A549 (cell line): Measurements from ENCODE around the gene DOK7. TPM values are rescaled to one million over a fixed set of nuclear protein-coding genes. Genes with fewer than 3 reads are reported as not detected.

Experiments
- ATAC-seq, 2 experiments: fragments of 200-7000 bp in 1 of 2; fragments of >200 bp in 1 of 2; cut with Nextera tagmentation in 1 of 2; cut with Tn5 transposase in 1 of 2; 3 replicates each; pipeline versions ENCODE4 v1.8.0 to v1.9.1; 2018 to 2020; ENCODE audit warnings: mild to moderate bottlenecking in 1 of 2, moderate library complexity in 1 of 2
- CTCF ChIA-PET: fragments of 300-600 bp; sonication (Branson Sonifier 250); formaldehyde crosslinking; extraction: SDS; loops from one replicate; lab custom pipeline; 2021; ENCODE audit warnings: antibody characterized with exemption, inconsistent platforms; lab: Yijun Ruan, JAX
- POLR2A ChIA-PET: fragments of 350-600 bp; formaldehyde crosslinking; extraction: SDS; loops from one replicate; lab custom pipeline; 2021; ENCODE audit warnings: antibody characterized with exemption, inconsistent platforms; lab: Yijun Ruan, JAX
- DNase-seq, 2 experiments: peaks; one replicate each; pipeline versions ENCODE4 v3.0.0 to v3.0.0-alpha.2; 2011 to 2016; ENCODE audit warnings: low read depth in 1 of 2, low spot score in 1 of 2
- FAIRE-seq: peaks from 2 replicates; lab custom pipeline; 2011; peaks lifted over from hg19 to GRCh38; lab: Jason Lieb, UNC
- H3K27ac ChIP-seq, 2 experiments: fragments of >200 bp; sonication (Bioruptor Twin); formaldehyde crosslinking; 3 replicates each; pipeline ENCODE4 v1.5.1; 2016 to 2017
- H3K4me1 ChIP-seq: fragments of >200 bp; sonication (Bioruptor Twin); formaldehyde crosslinking; 3 replicates; pipeline ENCODE4 v1.6.1; 2016
- H3K4me2 ChIP-seq: fragments of >200 bp; sonication (Bioruptor Twin); formaldehyde crosslinking; 3 replicates; pipeline ENCODE4 v1.6.1; 2016
- H3K4me3 ChIP-seq: fragments of >200 bp; sonication (Bioruptor Twin); formaldehyde crosslinking; 3 replicates; pipeline ENCODE4 v1.5.1; 2016
- H3K9me3 ChIP-seq: fragments of >200 bp; sonication (Bioruptor Twin); formaldehyde crosslinking; 3 replicates; pipeline ENCODE4 v1.6.1; 2016
- BHLHE40 ChIP-seq: IDR thresholded peaks from 2 replicates; pipeline ENCODE4 v1.6.1; 2012; ENCODE audit warnings: low read depth, low read length, inconsistent platforms
- CBX2 ChIP-seq: fragments of 200-600 bp; sonication (generic); IDR thresholded peaks from 2 replicates; pipeline ENCODE4 v1.6.1; 2016; ENCODE audit warnings: low read depth, mild to moderate bottlenecking, borderline replicate concordance
- CBX8 ChIP-seq: fragments of 200-600 bp; sonication (generic); IDR thresholded peaks from 2 replicates; pipeline ENCODE4 v1.6.1; 2016
- CHD2 ChIP-seq: fragments of 150-350 bp; IDR thresholded peaks from 2 replicates; pipeline ENCODE4 v1.6.1; 2014; ENCODE audit warnings: low read length; ENCODE audit not compliant: partially characterized antibody
- EP300 ChIP-seq, 2 experiments: fragments of >200 bp; sonication (Bioruptor Twin); formaldehyde crosslinking; IDR thresholded peaks; 2 replicates in 1 of 2; 3 replicates in 1 of 2; pipeline ENCODE4 v1.6.1; 2016 to 2017
- FOSL2 ChIP-seq, 2 experiments: fragments of 450-650 bp in 1 of 2; fragments of >200 bp in 1 of 2; sonication (Bioruptor Twin) in 1 of 2; formaldehyde crosslinking; IDR thresholded peaks; 2 replicates each; pipeline versions ENCODE4 v1.5.0 to v1.6.1; 2016 to 2020; ENCODE audit warnings: mild to moderate bottlenecking in 1 of 2, moderate library complexity in 1 of 2
- FOXS1 ChIP-seq: fragments of 250-450 bp; sonication (Bioruptor Pico); IDR thresholded peaks from 2 replicates; pipeline ENCODE4 v1.5.0; 2020; ENCODE audit warnings: mild to moderate bottlenecking, moderate library complexity
- HOXA7 ChIP-seq: fragments of 250-450 bp; sonication (Bioruptor Pico); IDR thresholded peaks from 2 replicates; pipeline ENCODE4 v1.5.0; 2020; ENCODE audit warnings: mild to moderate bottlenecking, moderate library complexity
- HOXB13 ChIP-seq: fragments of 250-450 bp; sonication (Bioruptor Pico); IDR thresholded peaks from 2 replicates; pipeline ENCODE4 v1.5.0; 2020; ENCODE audit warnings: low read depth, mild to moderate bottlenecking, moderate library complexity
- KDM1A ChIP-seq: fragments of 200-600 bp; sonication (generic); IDR thresholded peaks from 2 replicates; pipeline ENCODE4 v1.6.1; 2016; ENCODE audit warnings: low read depth, mild to moderate bottlenecking
- NFE2L2 ChIP-seq: fragments of 150-350 bp; conservative IDR thresholded peaks from 2 replicates; pipeline ENCODE4 v1.6.1; 2014; ENCODE audit warnings: low read length
- NPAS2 ChIP-seq: fragments of 250-450 bp; sonication (Bioruptor Pico); IDR thresholded peaks from 2 replicates; pipeline ENCODE4 v1.8.0; 2022; ENCODE audit warnings: mild to moderate bottlenecking, moderate library complexity, borderline replicate concordance
- POLR2A ChIP-seq: IDR thresholded peaks from 2 replicates; pipeline ENCODE4 v1.6.1; 2012; ENCODE audit warnings: mild to moderate bottlenecking, low read length
- RARB ChIP-seq: fragments of 250-450 bp; sonication (Bioruptor Pico); IDR thresholded peaks from 2 replicates; pipeline ENCODE4 v1.8.0; 2021; ENCODE audit warnings: mild to moderate bottlenecking, moderate library complexity
- RFX5 ChIP-seq: fragments of 450-650 bp; IDR thresholded peaks from 2 replicates; pipeline ENCODE4 v1.7.1; 2014; ENCODE audit warnings: antibody characterized with exemption, mild to moderate bottlenecking, moderate library complexity
- RNF2 ChIP-seq: fragments of 200-600 bp; sonication (generic); IDR thresholded peaks from 2 replicates; pipeline ENCODE4 v1.6.1; 2016; ENCODE audit warnings: low read depth, mild to moderate bottlenecking, antibody characterized with exemption, moderate library complexity, borderline replicate concordance
- SMC3 ChIP-seq: fragments of >200 bp; sonication (Bioruptor Twin); formaldehyde crosslinking; IDR thresholded peaks from 3 replicates; pipeline ENCODE4 v1.6.1; 2018; ENCODE audit warnings: inconsistent platforms
- SREBF2 ChIP-seq: fragments of 450-650 bp; IDR thresholded peaks from 2 replicates; pipeline ENCODE4 v1.6.1; 2014; ENCODE audit warnings: mild to moderate bottlenecking, moderate library complexity
- TP53 ChIP-seq: fragments of 250-450 bp; sonication (Bioruptor Pico); IDR thresholded peaks from 2 replicates; pipeline ENCODE4 v1.5.0; 2021; ENCODE audit warnings: mild to moderate bottlenecking, moderate library complexity
- ZFP36 ChIP-seq: fragments of 450-650 bp; IDR thresholded peaks from 2 replicates; pipeline ENCODE4 v1.6.1; 2014; ENCODE audit warnings: borderline replicate concordance; ENCODE audit not compliant: partially characterized antibody
- ZSCAN20 ChIP-seq: fragments of 250-450 bp; sonication (Bioruptor Pico); IDR thresholded peaks from 2 replicates; pipeline ENCODE4 v1.8.0; 2022; ENCODE audit warnings: mild to moderate bottlenecking, moderate library complexity
- WGBS: methylation state at CpG from one replicate; pipeline ENCODE4 v1.1.6; 2017; ENCODE audit errors: missing lambda C conversion rate; 5-methylcytosine and 5-hydroxymethylcytosine counted together
- polyA plus RNA-seq, 4 experiments: library from polyadenylated mRNA; depleted of rRNA in 3 of 4; stranded (reverse); fragments of >200 nt; fragmentation: RNase III in 1 of 4; extraction: RNeasy Plus Mini Kit Qiagen cat#74134 plus additional on column Dnase treatment in 1 of 4; gene quantifications; 2 replicates in 3 of 4; 3 replicates in 1 of 4; pipeline ENCODE4 v1.2.3, GENCODE V29; 2011 to 2017
- TF ChIP-seq, protein P1 (sequence below): fragments of >200 bp; sonication (Bioruptor Twin); formaldehyde crosslinking; IDR thresholded peaks from 3 replicates; pipeline ENCODE4 v1.6.1; 2016
- TF ChIP-seq, protein P2 (sequence below): IDR thresholded peaks from 2 replicates; pipeline ENCODE4 v1.6.1; 2012
- TF ChIP-seq, protein P3 (sequence below): fragments of 150-350 bp; IDR thresholded peaks from 2 replicates; pipeline ENCODE4 v1.6.1; 2014; ENCODE audit warnings: low read depth, mild to moderate bottlenecking, low read length
- TF ChIP-seq, protein P4 (sequence below): fragments of 200-600 bp; sonication (generic); IDR thresholded peaks from 2 replicates; pipeline ENCODE4 v1.6.1; 2016; ENCODE audit warnings: antibody characterized with exemption, mild to moderate bottlenecking, moderate library complexity
- TF ChIP-seq, protein P5 (sequence below): fragments of >200 bp; sonication (Bioruptor Twin); formaldehyde crosslinking; IDR thresholded peaks from 2 replicates; pipeline ENCODE4 v1.6.1; 2016

Gene DOK7
- polyA plus RNA-seq, 2 of the 4 experiments (the other 2 are of a cell fraction): 0.17 to 0.21 TPM

DNA sequence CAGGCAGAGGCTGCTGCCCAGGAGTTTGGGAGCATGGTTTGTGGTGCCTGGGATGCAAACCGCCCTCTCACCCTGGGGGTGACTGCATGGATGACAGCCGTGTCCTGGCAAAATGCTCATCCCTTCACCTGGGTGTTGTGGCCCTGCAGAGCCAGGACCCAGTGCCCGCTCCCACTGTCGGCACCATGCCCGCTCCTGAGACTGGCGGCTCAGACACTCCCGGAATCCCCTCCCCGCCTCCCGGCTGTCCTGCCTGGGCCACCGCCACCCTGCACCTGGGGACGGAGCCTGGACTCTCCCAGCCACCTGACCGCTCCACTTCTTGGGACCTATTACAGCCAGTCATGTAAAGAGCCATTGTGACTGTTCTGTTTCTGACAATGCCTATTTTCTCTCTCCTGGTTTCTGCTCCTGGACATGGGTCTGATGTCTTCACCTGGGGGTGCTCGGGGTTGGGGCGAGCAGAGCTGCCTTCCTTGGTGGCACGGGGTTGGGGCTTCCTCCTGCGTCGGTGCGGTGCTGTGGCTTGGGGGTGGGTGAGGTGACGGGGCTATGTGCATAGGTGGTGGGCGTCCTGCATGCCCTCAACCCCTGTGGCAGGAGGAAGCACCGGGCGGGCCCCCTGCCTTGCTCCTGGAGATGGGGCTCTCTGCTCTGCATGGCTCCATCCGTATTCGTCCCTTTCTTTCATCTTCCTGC is 38.2 kb downstream of the DOK7 start:
- ATAC-seq (no peak), DNase-seq (no peak), FAIRE-seq (no peak)
- H3K4me2 ChIP-seq: no peak overlapping the region
- no peaks in the 10 kb centered on the region for H3K4me1 ChIP-seq
- ChIA-PET CTCF (interaction anchor here (2.0 to 5.2 kb wide), 2 partner anchors 14 to 21 kb away, joined by 8 to 25 read pairs; no protein-coding TSS in a partner anchor), POLR2A (no interaction called here)
- no peak overlapping the region for H3K4me3 ChIP-seq
- H3K27ac ChIP-seq: no peak overlapping the region
- WGBS: 94% methylated on average over 17 of the region's 24 CpGs
- TF ChIP-seq, protein P1, sequence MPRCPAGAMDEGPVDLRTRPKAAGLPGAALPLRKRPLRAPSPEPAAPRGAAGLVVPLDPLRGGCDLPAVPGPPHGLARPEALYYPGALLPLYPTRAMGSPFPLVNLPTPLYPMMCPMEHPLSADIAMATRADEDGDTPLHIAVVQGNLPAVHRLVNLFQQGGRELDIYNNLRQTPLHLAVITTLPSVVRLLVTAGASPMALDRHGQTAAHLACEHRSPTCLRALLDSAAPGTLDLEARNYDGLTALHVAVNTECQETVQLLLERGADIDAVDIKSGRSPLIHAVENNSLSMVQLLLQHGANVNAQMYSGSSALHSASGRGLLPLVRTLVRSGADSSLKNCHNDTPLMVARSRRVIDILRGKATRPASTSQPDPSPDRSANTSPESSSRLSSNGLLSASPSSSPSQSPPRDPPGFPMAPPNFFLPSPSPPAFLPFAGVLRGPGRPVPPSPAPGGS: no peak
- TF ChIP-seq BHLHE40 (no peak), KDM1A (no peak), TP53 (CRISPR knock-in tag) (no peak), CBX8 (no peak), SREBF2 (no peak), RARB (CRISPR knock-in tag) (no peak), POLR2A (no peak)
- TF ChIP-seq, protein P2, sequence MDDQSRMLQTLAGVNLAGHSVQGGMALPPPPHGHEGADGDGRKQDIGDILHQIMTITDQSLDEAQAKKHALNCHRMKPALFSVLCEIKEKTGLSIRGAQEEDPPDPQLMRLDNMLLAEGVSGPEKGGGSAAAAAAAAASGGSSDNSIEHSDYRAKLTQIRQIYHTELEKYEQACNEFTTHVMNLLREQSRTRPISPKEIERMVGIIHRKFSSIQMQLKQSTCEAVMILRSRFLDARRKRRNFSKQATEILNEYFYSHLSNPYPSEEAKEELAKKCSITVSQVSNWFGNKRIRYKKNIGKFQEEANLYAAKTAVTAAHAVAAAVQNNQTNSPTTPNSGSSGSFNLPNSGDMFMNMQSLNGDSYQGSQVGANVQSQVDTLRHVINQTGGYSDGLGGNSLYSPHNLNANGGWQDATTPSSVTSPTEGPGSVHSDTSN: no peak
- TF ChIP-seq, protein P3, sequence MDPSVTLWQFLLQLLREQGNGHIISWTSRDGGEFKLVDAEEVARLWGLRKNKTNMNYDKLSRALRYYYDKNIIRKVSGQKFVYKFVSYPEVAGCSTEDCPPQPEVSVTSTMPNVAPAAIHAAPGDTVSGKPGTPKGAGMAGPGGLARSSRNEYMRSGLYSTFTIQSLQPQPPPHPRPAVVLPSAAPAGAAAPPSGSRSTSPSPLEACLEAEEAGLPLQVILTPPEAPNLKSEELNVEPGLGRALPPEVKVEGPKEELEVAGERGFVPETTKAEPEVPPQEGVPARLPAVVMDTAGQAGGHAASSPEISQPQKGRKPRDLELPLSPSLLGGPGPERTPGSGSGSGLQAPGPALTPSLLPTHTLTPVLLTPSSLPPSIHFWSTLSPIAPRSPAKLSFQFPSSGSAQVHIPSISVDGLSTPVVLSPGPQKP: no peak
- no peaks in the 10 kb centered on the region for H3K9me3 ChIP-seq

DNA sequence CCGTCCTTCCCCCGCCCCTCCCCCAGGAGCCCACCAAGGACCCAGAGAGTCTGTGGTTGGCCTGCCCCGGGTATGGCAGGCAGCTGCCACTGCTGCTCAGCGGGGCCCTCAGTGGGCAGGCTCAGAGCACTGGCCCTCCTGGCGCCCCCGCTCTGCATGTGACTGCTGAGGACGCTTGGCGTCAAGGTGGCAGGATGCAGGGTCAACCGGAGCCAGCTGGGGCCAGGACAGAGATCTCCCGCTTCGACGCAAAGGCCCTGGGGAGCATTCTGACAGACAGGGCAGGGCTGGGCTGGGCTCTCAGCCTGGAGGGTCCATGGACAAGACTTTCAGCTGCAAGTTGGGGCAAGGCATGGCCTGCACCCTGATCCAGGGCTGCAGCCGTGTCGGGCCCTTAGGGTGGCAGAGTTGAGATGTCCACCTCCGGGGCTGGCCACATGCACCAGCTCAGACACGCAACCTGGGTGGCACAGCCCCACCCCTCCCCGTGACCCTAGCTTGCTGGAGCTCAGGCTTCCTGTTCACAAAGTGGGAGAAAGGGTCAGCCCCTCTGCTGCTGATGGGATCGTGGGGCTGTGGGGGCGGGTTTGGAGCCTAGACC is 38.8 kb downstream of the DOK7 start:
- ChIA-PET POLR2A (no interaction called here), CTCF (interaction anchor here (2.0 to 5.2 kb wide), 2 partner anchors 13 to 21 kb away, joined by 8 to 25 read pairs; no protein-coding TSS in a partner anchor)
- DNase-seq (no peak), FAIRE-seq (no peak), ATAC-seq (no peak)
- TF ChIP-seq NPAS2 (CRISPR knock-in tag): no peak
- no peak for TF ChIP-seq RFX5
- TF ChIP-seq SMC3: no peak
- no peak for TF ChIP-seq HOXB13 (CRISPR knock-in tag)
- TF ChIP-seq, protein P3: no peak
- TF ChIP-seq CHD2: no peak
- TF ChIP-seq RARB (CRISPR knock-in tag): no peak
- no peak for TF ChIP-seq NFE2L2
- no peak for TF ChIP-seq CBX2
- no peak for TF ChIP-seq FOSL2 (IDR thresholded peaks at IDR 0.05)
- TF ChIP-seq FOSL2 (CRISPR knock-in tag; IDR thresholded peaks at IDR 0.05): no peak
- no peak for TF ChIP-seq FOXS1 (CRISPR knock-in tag)
- TF ChIP-seq ZSCAN20 (CRISPR knock-in tag): no peak
- TF ChIP-seq, protein P4, sequence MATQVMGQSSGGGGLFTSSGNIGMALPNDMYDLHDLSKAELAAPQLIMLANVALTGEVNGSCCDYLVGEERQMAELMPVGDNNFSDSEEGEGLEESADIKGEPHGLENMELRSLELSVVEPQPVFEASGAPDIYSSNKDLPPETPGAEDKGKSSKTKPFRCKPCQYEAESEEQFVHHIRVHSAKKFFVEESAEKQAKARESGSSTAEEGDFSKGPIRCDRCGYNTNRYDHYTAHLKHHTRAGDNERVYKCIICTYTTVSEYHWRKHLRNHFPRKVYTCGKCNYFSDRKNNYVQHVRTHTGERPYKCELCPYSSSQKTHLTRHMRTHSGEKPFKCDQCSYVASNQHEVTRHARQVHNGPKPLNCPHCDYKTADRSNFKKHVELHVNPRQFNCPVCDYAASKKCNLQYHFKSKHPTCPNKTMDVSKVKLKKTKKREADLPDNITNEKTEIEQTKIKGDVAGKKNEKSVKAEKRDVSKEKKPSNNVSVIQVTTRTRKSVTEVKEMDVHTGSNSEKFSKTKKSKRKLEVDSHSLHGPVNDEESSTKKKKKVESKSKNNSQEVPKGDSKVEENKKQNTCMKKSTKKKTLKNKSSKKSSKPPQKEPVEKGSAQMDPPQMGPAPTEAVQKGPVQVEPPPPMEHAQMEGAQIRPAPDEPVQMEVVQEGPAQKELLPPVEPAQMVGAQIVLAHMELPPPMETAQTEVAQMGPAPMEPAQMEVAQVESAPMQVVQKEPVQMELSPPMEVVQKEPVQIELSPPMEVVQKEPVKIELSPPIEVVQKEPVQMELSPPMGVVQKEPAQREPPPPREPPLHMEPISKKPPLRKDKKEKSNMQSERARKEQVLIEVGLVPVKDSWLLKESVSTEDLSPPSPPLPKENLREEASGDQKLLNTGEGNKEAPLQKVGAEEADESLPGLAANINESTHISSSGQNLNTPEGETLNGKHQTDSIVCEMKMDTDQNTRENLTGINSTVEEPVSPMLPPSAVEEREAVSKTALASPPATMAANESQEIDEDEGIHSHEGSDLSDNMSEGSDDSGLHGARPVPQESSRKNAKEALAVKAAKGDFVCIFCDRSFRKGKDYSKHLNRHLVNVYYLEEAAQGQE: no peak
- no peak for TF ChIP-seq EP300 (IDR thresholded peaks at IDR 0.05)
- no peak for TF ChIP-seq RNF2
- TF ChIP-seq ZFP36: no peak
- TF ChIP-seq HOXA7 (CRISPR knock-in tag): no peak
- TF ChIP-seq SREBF2: no peak
- TF ChIP-seq, protein P5, sequence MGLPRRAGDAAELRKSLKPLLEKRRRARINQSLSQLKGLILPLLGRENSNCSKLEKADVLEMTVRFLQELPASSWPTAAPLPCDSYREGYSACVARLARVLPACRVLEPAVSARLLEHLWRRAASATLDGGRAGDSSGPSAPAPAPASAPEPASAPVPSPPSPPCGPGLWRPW: no peak
- H3K4me3 ChIP-seq: no peak overlapping the region
- no peaks in the 10 kb centered on the region for H3K4me1 ChIP-seq
- H3K4me2 ChIP-seq: no peak overlapping the region
- H3K9me3 ChIP-seq: no peaks in the 10 kb centered on the region
- H3K27ac ChIP-seq: no peak overlapping the region
- 100% methylated on average over 1 of the region's 19 CpGs for WGBS
